Ovary (tissue), 9 donors: ENCODE results near the gene EGLN2. TPM values are rescaled to one million over a fixed set of nuclear protein-coding genes. Genes with fewer than 3 reads are reported as not detected.

Source experiments
- DNase-seq, 5 donors: peaks; one replicate each; pipeline ENCODE4 v3.0.0-alpha.2; 2019 to 2020
- H3K27ac ChIP-seq, 2 donors: fragments of 200-600 bp; one replicate each; pipeline versions ENCODE4 v1.5.1 to v1.8.0; 2019 to 2022
- H3K27me3 ChIP-seq: fragments of 200-600 bp; one replicate; pipeline ENCODE4 v1.8.0; 2022
- H3K36me3 ChIP-seq: fragments of 200-600 bp; sonication (generic); one replicate; pipeline ENCODE4 v1.5.1; 2019
- H3K4me1 ChIP-seq: one replicate; pipeline ENCODE4 v1.8.1; 2013; ENCODE audit warnings: mild to moderate bottlenecking, moderate library complexity; ENCODE audit not compliant: insufficient read depth
- H3K4me3 ChIP-seq: fragments of 200-600 bp; sonication (generic); one replicate; pipeline ENCODE4 v1.5.1; 2017
- H3K9me3 ChIP-seq, 2 donors: fragments of 200-600 bp in 1 of 2; sonication (generic) in 1 of 2; one replicate each; pipeline versions ENCODE4 v1.5.1 to v1.8.1; 2013 to 2019; ENCODE audit warnings: mild to moderate bottlenecking in 1 of 2, moderate library complexity in 1 of 2
- CTCF ChIP-seq, 3 donors: fragments of 450-650 bp in 2 of 3; fragments of 200-600 bp in 1 of 3; IDR thresholded peaks; one replicate each; pipeline versions ENCODE4 v1.5.1 to v1.8.0; 2016 to 2022; ENCODE audit warnings: antibody characterized with exemption in 3 of 3, mild to moderate bottlenecking in 1 of 3
- EP300 ChIP-seq: sonication (generic); formaldehyde crosslinking; IDR thresholded peaks from one replicate; pipeline ENCODE4 v1.6.1; 2017; ENCODE audit warnings: antibody characterized with exemption
- POLR2A ChIP-seq: fragments of 450-650 bp; IDR thresholded peaks from one replicate; pipeline ENCODE4 v1.6.1; 2017; ENCODE audit warnings: antibody characterized with exemption, mild to moderate bottlenecking, moderate library complexity
- WGBS, 3 donors: extraction: QIAGEN DNeasy Blood & Tissue Kit in 1 of 3; methylation state at CpG; one replicate each; pipeline versions ENCODE4 v1.1.5 to v1.1.7; 2013 to 2017; 5-methylcytosine and 5-hydroxymethylcytosine counted together
- intact Hi-C, 4 donors: fragments of 100-400 bp; cut with DNase I; formaldehyde crosslinking; loops; one replicate each; pipeline versions ENCODE4 v1.11.0 to v1.15.1; 2022 to 2023
- polyA plus RNA-seq, 2 donors: library from polyadenylated mRNA; stranded (reverse); fragments of 200-250 nt in 1 of 2; fragments of 350-450 nt in 1 of 2; fragmentation: Illumina TruSeq in 1 of 2; extraction: RNeasy Lipid Tissue Mini Kit (QIAGEN cat#74804) in 1 of 2; gene quantifications; one replicate each; pipeline ENCODE4 v1.2.3, GENCODE V29; 2013 to 2014
- total RNA-seq, 7 donors: library from RNA; depleted of rRNA in 2 of 7; stranded (reverse); fragments of >200 nt in 2 of 7; fragmentation: NEBNext Ultra II Directional in 3 of 7; extraction: Animal tissue kit (Norgen Biotek cat#: 25700) in 3 of 7; gene quantifications; one replicate each; pipeline versions ENCODE4 v1.1.0 to v1.2.4, GENCODE V29; 2016 to 2023
- donor health status: DM: no; HTN: no; CAD: no; lungs with moderate emphysema.
- donor health status: DM: no; HTN: no; CAD: no.
- donor health status: Bipolar disorder and iron deficiency.
- donor health status: DM: yes; HTN: yes; CAD: no.
- donor health status: DM: no; HTN: no; CAD: no.
- donor health status: DM: yes; HTN: yes; CAD: no.

The EGLN2 gene
- total and polyA plus RNA-seq, 9 donors: 43.6 to 121 (median 95.8) TPM

DNA sequence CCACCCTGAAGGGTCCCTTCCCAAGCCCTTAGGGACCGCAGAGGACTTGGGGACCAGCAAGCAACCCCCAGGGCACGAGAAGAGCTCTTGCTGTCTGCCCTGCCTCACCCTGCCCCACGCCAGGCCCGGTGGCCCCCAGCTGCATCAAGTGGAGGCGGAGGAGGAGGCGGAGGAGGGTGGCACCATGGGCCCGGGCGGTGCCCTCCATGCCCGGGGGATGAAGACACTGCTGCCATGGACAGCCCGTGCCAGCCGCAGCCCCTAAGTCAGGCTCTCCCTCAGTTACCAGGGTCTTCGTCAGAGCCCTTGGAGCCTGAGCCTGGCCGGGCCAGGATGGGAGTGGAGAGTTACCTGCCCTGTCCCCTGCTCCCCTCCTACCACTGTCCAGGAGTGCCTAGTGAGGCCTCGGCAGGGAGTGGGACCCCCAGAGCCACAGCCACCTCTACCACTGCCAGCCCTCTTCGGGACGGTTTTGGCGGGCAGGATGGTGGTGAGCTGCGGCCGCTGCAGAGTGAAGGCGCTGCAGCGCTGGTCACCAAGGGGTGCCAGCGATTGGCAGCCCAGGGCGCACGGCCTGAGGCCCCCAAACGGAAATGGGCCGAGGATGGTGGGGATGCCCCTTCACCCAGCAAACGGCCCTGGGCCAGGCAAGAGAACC lies 1.5 kb downstream of the EGLN2 start:
- no peaks in the 10 kb centered on the region for H3K36me3 ChIP-seq
- H3K9me3 ChIP-seq: no peaks in the 10 kb centered on the region
- DNase-seq: no peak
- peaks cover 47% of the 10 kb centered on the region for H3K4me1 ChIP-seq
- TF ChIP-seq CTCF (IDR thresholded peaks at IDR 0.05): no peak
- TF ChIP-seq EP300: no peak
- TF ChIP-seq POLR2A: no peak
- peak overlapping the region; percentile 78 to 85 for H3K27ac ChIP-seq
- no peaks in the 10 kb centered on the region for H3K27me3 ChIP-seq
- peak overlapping the region; percentile 79 for H3K4me3 ChIP-seq
- 31 to 48% (median 36%) methylated on average over 27 of the region's 27 CpGs for WGBS, 3 donors
- intact Hi-C loops: loop anchor here in 3 of 4 donors (5.0 to 10.0 kb wide), 3 partner anchors 48 to 138 kb away; partner anchors contain the start of genes COQ8B (in 2 of the 3), ITPKC (in 2 of the 3), ACTMAP (in 1 of the 3) and SNRPA (in 1 of the 3)

- H3K27ac ChIP-seq: peak overlapping the region in 1 of 2 donors; percentile 67
- DNase-seq: no peak
- intact Hi-C loops: loop anchor here in 3 of 4 donors (5.0 to 10.0 kb wide), 3 partner anchors 49 to 139 kb away; partner anchors contain the start of genes COQ8B (in 2 of the 3), ITPKC (in 2 of the 3), ACTMAP (in 1 of the 3) and SNRPA (in 1 of the 3)
- H3K36me3 ChIP-seq: no peaks in the 10 kb centered on the region
- peaks cover 49% of the 10 kb centered on the region for H3K4me1 ChIP-seq
- H3K27me3 ChIP-seq: no peaks in the 10 kb centered on the region
- no peaks in the 10 kb centered on the region for H3K9me3 ChIP-seq
- H3K4me3 ChIP-seq: peak overlapping the region; percentile 79
- TF ChIP-seq EP300 (no peak), CTCF (IDR thresholded peaks at IDR 0.05) (no peak), POLR2A (no peak)
- 39 to 52% (median 43%) methylated on average over 26 to 27 of the region's 27 CpGs for WGBS, 3 donors
Observed at GRCh38 chr19:40800997-40801377, 2.0 kb downstream of the EGLN2 start.

DNA sequence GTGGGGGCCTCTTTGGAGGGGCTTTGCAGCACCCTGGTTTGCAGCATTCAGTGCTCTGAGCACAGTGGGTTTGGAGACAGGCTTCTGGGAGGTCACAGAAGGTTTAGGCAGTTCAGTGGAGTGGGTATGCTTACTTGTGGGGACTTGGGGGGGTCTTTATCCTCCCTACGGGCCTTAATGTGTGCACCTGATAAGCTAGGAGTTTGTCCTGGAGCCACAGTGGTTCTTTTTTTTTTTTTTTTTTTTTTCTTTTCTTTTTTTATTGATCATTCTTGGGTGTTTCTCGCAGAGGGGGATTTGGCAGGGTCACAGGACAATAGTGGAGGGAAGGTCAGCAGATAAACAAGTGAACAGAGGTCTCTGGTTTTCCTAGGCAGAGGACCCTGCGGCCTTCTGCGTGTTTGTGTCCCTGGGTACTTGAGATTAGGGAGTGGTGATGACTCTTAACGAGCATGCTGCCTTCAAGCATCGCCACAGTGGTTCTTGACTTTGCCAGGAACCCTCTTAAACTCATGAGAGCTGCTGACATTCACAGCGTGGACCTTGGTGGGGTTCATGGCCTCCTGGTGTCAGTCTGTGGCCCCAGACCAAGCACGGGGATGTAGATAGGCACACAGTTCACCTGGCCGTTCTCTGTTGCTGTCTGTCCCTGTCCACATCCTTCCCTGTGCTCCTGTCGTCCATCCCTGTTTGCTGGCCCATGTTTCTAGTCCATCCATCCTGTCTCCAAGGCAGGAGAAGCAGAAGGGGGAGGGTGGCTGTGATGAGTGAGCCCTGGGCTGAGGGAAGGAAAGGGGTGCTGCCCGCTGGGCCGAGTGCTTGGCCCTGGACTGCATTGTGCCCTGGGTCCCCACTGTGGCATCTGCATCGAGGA lies 2.7 kb downstream of the EGLN2 start:
- Histone ChIP-seq H3K9me3 (no peaks in the 10 kb centered on the region), H3K27ac (peak overlapping the region; percentile 67 to 71), H3K4me1 (peaks cover 52% of the 10 kb centered on the region), H3K36me3 (no peaks in the 10 kb centered on the region), H3K27me3 (no peaks in the 10 kb centered on the region), H3K4me3 (peak overlapping the region; percentile 79)
- WGBS, 3 donors: 19 to 25% (median 22%) methylated on average over 13 of the region's 13 CpGs
- DNase-seq: no peak
- intact Hi-C loops: loop anchor here in 3 of 4 donors (5.0 to 10.0 kb wide), 3 partner anchors 49 to 139 kb away; partner anchors contain the start of genes COQ8B (in 2 of the 3), ITPKC (in 2 of the 3), ACTMAP (in 1 of the 3) and SNRPA (in 1 of the 3)
- TF ChIP-seq EP300 (no peak), CTCF (IDR thresholded peaks at IDR 0.05) (no peak), POLR2A (no peak)
